ENCODE measurements around the gene GPR146.

GRCh38 chr7:1017586-1018333 is 26.6 kb upstream of the GPR146 start:
- TF ChIP-seq EZH2 (IDR thresholded peaks at IDR 0.05; ENCODE audit: borderline replicate concordance) = no peak
- TF ChIP-seq CTCF (IDR thresholded peaks at IDR 0.05; ENCODE audit: poor library complexity) = no peak
- no peak for TF ChIP-seq EZH2phosphoT487 (IDR thresholded peaks at IDR 0.05; ENCODE audit: low read depth, severe bottlenecking, unreplicated experiment)
